IPS DF 4.7 (cell line): ENCODE measurements around the gene VCL.
A peak's percentile ranks its signal among the peaks of the same experiment; 100 is the strongest.
"Not testable (repeated sequence)": the region's sequence is repeated elsewhere in the genome, so short reads cannot be mapped to it uniquely, and the experiment has no call there.

ENCODE experiments used
- DNase-seq: peaks from one replicate; pipeline ENCODE4 v3.0.0-alpha.2; 2013; ENCODE audit warnings: low spot score; ENCODE audit errors: extremely low read depth

The VCL gene

GRCh38 chr10:73971636-73972354 lies 26.1 kb upstream of the VCL start:
- DNase-seq, result no peak

GRCh38 chr10:73973427-73973826 lies 24.5 kb upstream of the VCL start:
- no peak for DNase-seq

GRCh38 chr10:73974309-73974946 lies 23.5 kb upstream of the VCL start:
- no peak for DNase-seq

GRCh38 chr10:73975388-73975787 lies 22.5 kb upstream of the VCL start:
- no peak for DNase-seq

- no peak for DNase-seq
These were observed 18.6 kb upstream of the VCL start for GRCh38 chr10:73979141-73979808.

- no peak for DNase-seq
These were observed 18.0 kb upstream of the VCL start for GRCh38 chr10:73979809-73980433.

- no peak for DNase-seq
These were observed 16.1 kb upstream of the VCL start for GRCh38 chr10:73981812-73982211.

- no peak for DNase-seq
These were observed 14.5 kb upstream of the VCL start for GRCh38 chr10:73983096-73984047.

GRCh38 chr10:73989594-73990150 lies 8.2 kb upstream of the VCL start:
- DNase-seq, result no peak

GRCh38 chr10:73991203-73991883 lies 6.6 kb upstream of the VCL start:
- DNase-seq, result no peak

- no peak for DNase-seq
These were observed 6.1 kb upstream of the VCL start for GRCh38 chr10:73991884-73992245.

GRCh38 chr10:73992899-73993788 lies 4.8 kb upstream of the VCL start:
- DNase-seq, result no peak

- DNase-seq, result no peak
These were observed 2.9 kb upstream of the VCL start for GRCh38 chr10:73995035-73995358.

GRCh38 chr10:73997461-73997786 lies 492 bp upstream of the VCL start:
- DNase-seq, result no peak

- DNase-seq, result no peak
These were observed 660 bp downstream of the VCL start for GRCh38 chr10:73998623-73998928.

GRCh38 chr10:73998929-73999691 lies 1.2 kb downstream of the VCL start:
- DNase-seq, result peak; percentile 28

GRCh38 chr10:73999703-74000102 lies 1.8 kb downstream of the VCL start:
- DNase-seq, result no peak

- DNase-seq, result not testable (repeated sequence)
These were observed 2.3 kb downstream of the VCL start for GRCh38 chr10:74000244-74000643.
